ENCODE measurements around the gene MRPL34. TPM values are rescaled to one million over a fixed set of nuclear protein-coding genes. Genes with fewer than 3 reads are reported as not detected.

Gene MRPL34
- total and polyA plus RNA-seq, 7 donors, result 105 to 558 (median 217) TPM

GRCh38 chr19:17339088-17339741, 33.5 kb downstream of the MRPL34 start:
- Histone ChIP-seq H3K27ac (no peak overlapping the region), H3K36me3 (ENCODE audit: insufficient read depth in 1 of 2, low read depth in 1 of 2) (peaks cover 0 to 28% of the 10 kb centered on the region in 2 donors), H3K4me1 (peaks cover 19% of the 10 kb centered on the region), H3K27me3 (ENCODE audit: insufficient read depth in 3 of 3, low read length in 2 of 3) (no peaks in the 10 kb centered on the region), H3K4me3 (peak overlapping the region; percentile 11), H3K9me3 (no peaks in the 10 kb centered on the region)
- WGBS, 3 donors, result 89 to 93% (median 89%) methylated on average over 33 to 34 of the region's 34 CpGs
- ATAC-seq (no peak), DNase-seq (no peak)
- intact Hi-C loops (cut with DNase I), result no loop called here
- no peak for TF ChIP-seq CTCF (IDR thresholded peaks at IDR 0.05)

GRCh38 chr19:17340302-17340870, 34.7 kb downstream of the MRPL34 start:
- Histone ChIP-seq H3K4me3 (no peak overlapping the region), H3K4me1 (peaks cover 14% of the 10 kb centered on the region), H3K9me3 (no peaks in the 10 kb centered on the region), H3K27ac (no peak overlapping the region), H3K27me3 (ENCODE audit: insufficient read depth in 3 of 3, low read length in 2 of 3) (no peaks in the 10 kb centered on the region), H3K36me3 (ENCODE audit: insufficient read depth in 1 of 2, low read depth in 1 of 2) (peaks cover 0 to 28% of the 10 kb centered on the region in 2 donors)
- no peak for TF ChIP-seq CTCF (IDR thresholded peaks at IDR 0.05)
- intact Hi-C loops (cut with DNase I), result no loop called here
- 73 to 87% (median 77%) methylated on average over 20 to 21 of the region's 21 CpGs for WGBS, 3 donors
- ATAC-seq, result no peak
- DNase-seq, result peak in 1 of 2 donors; percentile 61

- no peak overlapping the region for H3K27ac ChIP-seq
- 61 to 67% (median 62%) methylated on average over 17 of the region's 17 CpGs for WGBS, 3 donors
- peaks cover 0 to 28% of the 10 kb centered on the region in 2 donors for H3K36me3 ChIP-seq (ENCODE audit: insufficient read depth in 1 of 2, low read depth in 1 of 2)
- peak in 1 of 2 donors; percentile 43 for DNase-seq
- TF ChIP-seq CTCF (IDR thresholded peaks at IDR 0.05), result no peak
- no peak for ATAC-seq
- no peaks in the 10 kb centered on the region for H3K9me3 ChIP-seq
- H3K4me3 ChIP-seq, result no peak overlapping the region
- no peaks in the 10 kb centered on the region for H3K27me3 ChIP-seq (ENCODE audit: insufficient read depth in 3 of 3, low read length in 2 of 3)
- intact Hi-C loops (cut with DNase I), result no loop called here
- H3K4me1 ChIP-seq, result peaks cover 9% of the 10 kb centered on the region
These were observed 35.2 kb downstream of the MRPL34 start for GRCh38 chr19:17340871-17341357.

- TF ChIP-seq CTCF (IDR thresholded peaks at IDR 0.05), result no peak
- no peak for ATAC-seq
- WGBS, 3 donors, result 92 to 93% (median 93%) methylated on average over 15 of the region's 15 CpGs
These were observed 35.7 kb downstream of the MRPL34 start for GRCh38 chr19:17341386-17341785.

More at GRCh38 chr19:17341386-17341785, 35.7 kb downstream of the MRPL34 start:
- Histone ChIP-seq H3K36me3 (ENCODE audit: insufficient read depth in 1 of 2, low read depth in 1 of 2) (peaks cover 0 to 28% of the 10 kb centered on the region in 2 donors), H3K4me3 (no peak overlapping the region), H3K4me1 (peaks cover 10% of the 10 kb centered on the region), H3K27ac (no peak overlapping the region), H3K9me3 (no peaks in the 10 kb centered on the region), H3K27me3 (ENCODE audit: insufficient read depth in 3 of 3, low read length in 2 of 3) (no peaks in the 10 kb centered on the region)
- DNase-seq, result peak in 1 of 2 donors; percentile 40
- intact Hi-C loops (cut with DNase I), result no loop called here
